ENCODE results near the gene CPA4.

CPA4 gene

DNA sequence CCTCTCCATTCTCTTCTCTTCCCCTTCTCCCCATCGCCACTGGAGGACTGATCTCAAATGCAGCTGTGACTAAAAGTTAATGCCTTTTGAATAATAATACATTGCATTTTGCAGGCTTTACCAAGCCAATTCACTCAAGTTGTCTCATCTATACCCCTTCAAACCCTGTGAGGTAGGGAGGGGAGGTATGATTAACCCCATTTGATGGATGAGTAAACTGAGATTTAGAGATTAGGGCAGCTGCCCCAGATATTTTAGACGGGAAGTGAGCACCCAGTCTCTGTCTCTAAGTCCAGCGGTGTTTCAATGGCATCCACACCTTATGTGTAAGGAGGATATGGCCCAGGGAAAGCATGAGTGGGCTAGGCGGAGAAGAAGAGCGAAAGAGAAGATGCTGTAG, 52.8 kb downstream of the CPA4 start:
- DNase-seq (ENCODE audit: low read depth in 2 of 2): no peak

DNA sequence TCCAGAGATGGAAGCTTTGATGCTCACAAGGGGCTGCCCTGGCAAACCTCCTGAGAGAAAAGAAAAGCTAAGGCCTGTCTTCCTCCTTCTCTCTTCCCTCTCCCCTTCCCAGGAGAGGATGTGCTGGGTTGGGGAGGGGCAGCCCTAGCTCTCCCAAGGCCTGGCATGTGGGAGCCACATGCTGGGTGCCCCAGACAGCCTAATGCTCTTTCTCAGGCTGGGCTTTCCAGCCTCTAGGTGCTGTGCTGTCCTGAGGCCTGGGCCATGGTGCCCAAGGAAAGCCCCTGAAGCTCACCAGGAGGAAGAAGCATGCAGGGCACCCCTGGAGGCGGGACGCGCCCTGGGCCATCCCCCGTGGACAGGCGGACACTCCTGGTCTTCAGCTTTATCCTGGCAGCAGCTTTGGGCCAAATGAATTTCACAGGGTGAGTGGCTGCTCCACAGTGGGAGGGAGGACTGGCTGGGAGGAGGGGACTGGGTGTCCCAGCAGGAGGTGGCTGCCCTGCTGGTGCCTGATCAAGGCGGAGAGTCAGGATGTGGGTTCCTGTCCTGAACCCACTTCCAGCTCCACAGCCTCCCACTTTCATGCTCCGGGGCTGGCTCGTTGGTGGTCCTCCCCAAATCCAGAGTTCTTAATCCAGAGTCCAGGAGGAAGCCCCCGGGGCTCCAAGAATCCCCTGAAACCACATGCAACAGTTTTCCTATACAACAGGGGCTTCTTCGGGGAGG, 53.4 kb downstream of the CPA4 start:
- DNase-seq (ENCODE audit: low read depth in 2 of 2): no peak

GRCh38 chr7:130346941-130347340, 54.0 kb downstream of the CPA4 start:
- no peak for DNase-seq (ENCODE audit: low read depth in 2 of 2)

GRCh38 chr7:130349911-130350782, 57.2 kb downstream of the CPA4 start:
- no peak for DNase-seq (ENCODE audit: low read depth in 2 of 2)

DNA sequence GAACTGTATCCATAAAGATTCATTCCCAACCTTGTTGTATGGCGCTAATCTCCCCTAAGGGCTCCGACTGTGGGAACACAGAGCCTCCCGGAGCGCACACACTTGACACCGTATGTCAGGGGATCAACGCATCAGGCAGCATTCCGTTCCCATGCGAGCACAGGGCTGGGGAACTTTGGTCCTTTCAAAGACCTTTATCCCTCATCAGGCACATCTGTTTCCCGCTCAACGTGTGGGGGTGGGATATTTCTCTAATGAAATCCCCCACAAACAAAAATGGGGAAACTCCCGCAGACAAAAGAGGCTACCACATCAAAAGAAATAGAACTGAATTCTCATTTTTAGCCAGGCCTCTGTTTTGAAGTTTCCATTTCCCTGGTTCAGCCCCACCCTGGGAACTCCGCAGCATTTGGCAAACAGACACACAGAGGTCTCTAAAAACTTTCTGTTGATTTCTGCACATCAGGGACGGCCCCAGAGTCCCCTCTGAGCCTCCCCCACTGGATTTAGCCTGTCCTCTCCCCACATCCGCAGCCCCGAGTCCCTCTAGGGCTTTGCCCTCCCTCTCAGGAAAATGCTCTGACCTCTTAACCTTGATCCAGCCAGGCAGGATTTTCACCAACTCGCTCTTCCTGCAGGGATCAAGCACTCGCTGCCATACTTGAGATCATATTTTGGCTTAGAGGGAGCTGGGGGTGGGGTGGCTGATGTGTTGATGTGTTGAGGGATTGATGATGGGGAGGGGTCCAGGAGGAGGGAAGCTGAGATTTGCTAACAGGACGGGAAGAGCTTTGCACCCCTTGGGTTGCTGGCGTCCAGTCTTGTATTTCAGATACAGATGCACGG, 58.2 kb downstream of the CPA4 start:
- no peak for DNase-seq (ENCODE audit: low read depth in 2 of 2)

GRCh38 chr7:130351791-130352090, 58.8 kb downstream of the CPA4 start:
- DNase-seq (ENCODE audit: low read depth in 2 of 2): no peak

- no peak for DNase-seq (ENCODE audit: low read depth in 2 of 2)
Observed at GRCh38 chr7:130352194-130353074, 59.5 kb downstream of the CPA4 start.

GRCh38 chr7:130353196-130353595, 60.2 kb downstream of the CPA4 start:
- DNase-seq (ENCODE audit: low read depth in 2 of 2): no peak

DNA sequence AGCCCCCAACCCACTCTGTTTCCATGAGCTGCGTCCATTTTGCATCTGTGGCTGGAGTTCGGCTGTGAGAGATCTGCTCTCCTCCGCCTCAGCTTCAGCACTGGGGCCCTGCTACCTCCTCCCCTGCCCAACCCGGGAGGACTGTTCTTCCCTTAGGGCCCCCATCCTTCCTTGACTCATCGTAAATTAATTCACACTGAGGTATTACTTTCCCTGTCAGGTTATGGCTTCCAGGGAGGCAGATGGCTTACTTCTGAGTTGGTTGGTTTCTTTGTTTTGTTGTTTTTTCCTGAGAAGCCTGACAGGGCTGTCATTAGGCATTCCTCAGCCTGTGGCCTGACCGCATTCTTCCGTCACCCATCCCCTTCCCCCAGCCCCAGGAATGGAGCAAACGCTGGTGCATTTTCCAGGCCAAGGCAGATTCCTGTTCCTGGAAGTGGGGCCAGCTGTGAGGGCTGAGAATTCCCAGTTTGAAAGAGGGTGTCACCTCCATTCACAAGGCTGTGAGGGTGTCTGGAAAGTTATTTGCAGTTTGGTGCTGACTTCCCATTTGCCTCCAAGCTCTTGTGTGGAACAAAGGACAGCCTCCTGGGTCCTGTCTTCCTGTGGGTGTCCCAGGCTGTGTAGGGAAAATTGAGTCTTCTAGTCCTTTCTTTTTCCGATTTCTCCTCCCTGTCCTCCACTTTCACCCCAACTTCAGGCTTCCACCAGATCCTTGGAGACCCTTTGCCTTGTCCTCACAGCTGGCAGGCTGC, 63.3 kb downstream of the CPA4 start:
- no peak for DNase-seq (ENCODE audit: low read depth in 2 of 2)

GRCh38 chr7:130356876-130357611, 64.1 kb downstream of the CPA4 start:
- DNase-seq (ENCODE audit: low read depth in 2 of 2): no peak

DNA sequence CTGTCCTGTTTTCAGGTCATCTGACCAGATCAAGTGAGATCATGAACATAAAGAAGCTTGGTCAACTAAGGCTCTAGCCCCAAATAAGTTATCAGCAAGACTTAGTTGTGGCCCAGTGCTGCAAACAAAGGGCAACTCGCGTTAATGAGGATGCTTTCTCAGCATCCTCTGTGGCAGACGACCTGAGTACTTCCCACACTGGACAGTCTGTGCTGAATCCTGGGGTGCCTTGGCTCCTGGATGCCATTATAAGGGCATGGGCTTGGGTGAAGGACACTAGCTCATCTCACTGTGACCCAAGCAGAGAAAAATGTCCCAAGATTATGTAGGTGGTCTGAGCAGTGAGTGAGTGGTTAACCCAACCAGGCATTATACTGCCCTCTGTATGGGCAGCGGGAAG, 65.5 kb downstream of the CPA4 start:
- no peak for DNase-seq (ENCODE audit: low read depth in 2 of 2)

GRCh38 chr7:130359276-130359857, 66.4 kb downstream of the CPA4 start:
- no peak for DNase-seq (ENCODE audit: low read depth in 2 of 2)

DNA sequence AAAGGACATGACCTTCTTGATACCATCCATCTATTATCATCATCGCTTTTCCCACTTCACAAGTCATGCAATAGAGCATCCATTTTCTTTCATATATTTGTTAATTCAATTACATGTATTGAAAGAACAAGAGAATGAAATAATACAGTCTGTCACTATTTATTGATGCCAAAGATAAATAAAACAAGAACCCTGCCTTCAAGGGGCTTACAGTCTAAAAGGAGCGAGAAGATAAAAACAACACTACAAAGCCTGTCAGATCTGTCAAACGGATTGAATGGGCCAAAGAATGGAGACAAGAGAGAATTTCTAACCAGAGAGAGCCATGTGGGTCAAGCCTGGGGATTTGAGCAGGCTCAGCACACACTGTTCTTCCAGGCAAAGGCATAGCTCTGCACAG, 67.6 kb downstream of the CPA4 start:
- no peak for DNase-seq (ENCODE audit: low read depth in 2 of 2)

GRCh38 chr7:130361681-130362080, 68.7 kb downstream of the CPA4 start:
- DNase-seq (ENCODE audit: low read depth in 2 of 2): no peak

- DNase-seq (ENCODE audit: low read depth in 2 of 2): no peak
Observed at GRCh38 chr7:130362251-130362816, 69.4 kb downstream of the CPA4 start.

DNA sequence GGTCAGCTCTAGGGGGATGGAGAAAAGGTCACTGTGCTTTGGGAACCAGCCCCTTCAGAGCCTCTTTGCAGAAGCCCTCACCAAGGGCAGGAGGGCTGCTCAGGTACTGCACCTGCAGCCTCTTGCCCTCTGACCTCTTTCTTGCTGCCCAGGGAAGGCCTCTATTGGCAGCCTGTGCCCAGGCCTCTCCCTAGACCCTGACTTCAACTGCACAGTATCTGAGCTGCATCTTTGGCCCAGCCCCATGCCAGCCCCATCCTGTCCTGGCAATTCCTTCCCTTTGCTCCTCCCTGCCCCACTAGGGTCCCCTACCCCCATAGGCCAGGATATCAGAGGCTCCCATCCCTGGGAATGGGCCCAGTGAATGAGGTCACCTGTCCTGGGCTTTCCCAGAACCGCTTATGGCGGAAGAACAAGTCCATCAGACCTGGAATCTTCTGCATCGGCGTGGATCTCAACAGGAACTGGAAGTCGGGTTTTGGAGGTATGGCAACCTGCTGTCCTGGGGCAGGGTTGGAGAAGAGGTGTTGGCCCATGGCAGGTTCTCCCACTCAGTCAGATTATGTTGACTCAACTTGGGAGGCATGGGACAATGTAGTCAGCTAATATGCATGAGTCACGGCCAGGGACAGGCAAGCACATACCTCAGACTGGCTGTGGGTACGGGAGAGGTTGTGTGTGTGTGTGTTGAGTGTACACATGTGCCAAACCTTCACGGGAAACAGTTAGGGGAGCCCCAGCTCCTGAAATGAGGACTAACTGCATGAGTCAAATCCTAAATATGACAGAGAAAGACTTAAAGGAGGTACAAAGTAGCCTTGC, 70.3 kb downstream of the CPA4 start:
- peak; percentile 61 to 70 for DNase-seq (ENCODE audit: low read depth in 2 of 2)

DNA sequence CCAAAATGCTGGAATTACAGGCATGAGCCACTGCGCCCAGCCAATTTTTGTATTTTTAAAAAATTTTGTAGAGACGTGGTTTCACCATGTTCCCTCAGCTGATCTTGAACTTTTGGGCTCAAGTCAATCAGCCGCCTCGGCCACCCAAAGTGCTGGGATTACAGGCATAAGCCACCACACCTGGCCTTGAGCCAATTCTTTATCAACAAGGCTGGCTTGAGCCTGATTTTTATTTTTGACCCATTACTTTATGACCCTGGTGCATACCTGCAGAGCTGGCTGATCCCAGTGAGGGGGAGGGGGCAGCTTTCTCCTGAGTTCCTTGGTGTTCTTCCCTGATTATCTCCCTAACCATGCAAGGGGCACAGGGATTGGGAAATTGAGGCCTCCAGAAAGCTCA, 71.5 kb downstream of the CPA4 start:
- DNase-seq (ENCODE audit: low read depth in 2 of 2): no peak

DNA sequence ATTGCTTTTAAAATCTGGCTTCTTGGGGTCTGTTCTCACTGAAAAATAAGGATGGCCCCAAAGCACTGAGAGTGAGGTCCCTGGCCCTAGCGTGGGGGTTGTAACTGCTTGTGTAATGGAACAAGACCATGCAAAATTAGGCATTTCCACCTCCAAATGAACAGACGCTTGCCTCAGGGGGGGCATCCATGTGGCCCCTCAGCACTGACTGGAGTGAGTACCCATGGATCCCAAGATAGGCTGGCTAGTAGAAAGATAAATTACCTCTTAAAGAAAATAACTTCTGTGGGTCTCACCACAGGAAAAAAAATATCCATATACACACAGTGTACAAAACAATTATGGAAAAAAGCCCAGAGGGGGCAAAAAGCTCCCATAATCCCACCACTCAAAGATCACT, 72.1 kb downstream of the CPA4 start:
- DNase-seq (ENCODE audit: low read depth in 2 of 2): no peak
